Activated T-cell treated with anti-CD3 and anti-CD28 coated beads for 24 hours (primary cell): ENCODE data around the gene NPTXR.
A peak's percentile ranks its signal among the peaks of the same experiment; 100 is the strongest.

ENCODE experiments used
- DNase-seq: peaks from one replicate; pipeline ENCODE4 v3.0.0-alpha.2; 2020; ENCODE audit warnings: low read depth

The NPTXR gene

GRCh38 chr22:38852522-38852921 is 8.7 kb upstream of the NPTXR start:
- DNase-seq = no peak

DNA sequence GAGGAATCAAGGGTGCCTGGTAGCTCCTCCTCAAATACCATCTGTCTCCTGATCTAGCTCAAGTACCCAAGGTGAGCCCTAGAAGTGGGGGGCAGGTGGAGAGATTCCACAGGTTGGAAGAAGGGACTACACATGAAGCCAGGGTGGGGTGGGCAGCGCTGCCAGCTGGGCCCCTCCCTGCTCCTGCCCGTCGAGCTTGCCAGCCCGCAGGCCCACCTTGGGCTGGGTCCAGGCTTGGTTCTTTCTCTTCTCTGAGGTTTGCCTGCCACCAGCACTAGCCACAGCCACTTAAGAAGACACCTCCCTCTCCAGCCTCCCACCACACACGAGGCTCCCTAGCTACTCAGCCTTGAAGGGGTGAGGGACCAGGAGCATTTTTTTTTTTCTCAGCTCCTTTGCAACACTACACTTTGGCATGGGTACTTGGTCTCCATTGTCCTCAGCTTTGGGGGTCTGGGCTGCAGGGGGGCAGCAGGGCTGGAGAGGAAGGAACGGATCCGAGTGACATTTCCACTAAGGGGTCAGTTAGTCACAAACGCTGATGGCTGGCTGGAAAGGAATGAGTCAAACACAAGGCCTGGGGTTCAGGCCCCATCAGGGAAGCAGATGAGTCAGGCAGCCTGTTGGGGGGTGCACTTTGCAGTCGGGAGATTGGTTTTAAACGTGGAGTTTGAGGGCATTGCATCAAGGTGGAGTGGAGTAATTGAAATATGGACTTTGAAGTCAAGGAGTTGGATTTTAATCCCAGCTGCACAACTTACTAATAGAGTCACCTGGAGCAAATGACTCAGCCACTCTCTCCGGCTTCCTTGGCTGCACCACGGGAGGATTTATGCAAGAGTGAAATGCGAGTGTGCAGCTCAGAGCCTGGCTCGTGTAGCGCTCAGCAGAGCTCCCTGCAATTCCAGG is 7.4 kb upstream of the NPTXR start:
- no peak for DNase-seq

DNA sequence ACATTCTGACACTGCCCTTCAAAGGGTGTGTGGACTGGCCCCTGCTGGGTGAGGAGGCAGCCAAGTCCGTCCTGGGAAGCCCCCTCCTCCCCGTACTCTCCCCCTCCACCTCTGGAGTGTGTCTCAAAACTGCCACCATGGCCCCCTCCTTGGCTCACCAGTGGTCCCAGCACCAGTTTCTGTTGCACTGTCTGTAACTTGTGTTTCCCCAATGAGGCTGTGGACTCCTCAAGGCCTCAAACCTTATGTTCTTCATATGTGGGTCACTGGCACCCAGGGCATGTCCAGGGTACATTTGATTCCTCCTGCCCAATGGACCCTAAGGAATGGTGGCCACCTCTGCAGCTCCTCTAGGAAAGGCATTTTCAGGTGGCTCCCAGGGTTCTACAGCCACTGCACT is 6.6 kb upstream of the NPTXR start:
- DNase-seq = no peak

GRCh38 chr22:38849811-38850210 is 6.0 kb upstream of the NPTXR start:
- DNase-seq = no peak

GRCh38 chr22:38846412-38846811 is 2.6 kb upstream of the NPTXR start:
- no peak for DNase-seq

GRCh38 chr22:38845004-38845740 is 1.3 kb upstream of the NPTXR start:
- no peak for DNase-seq

GRCh38 chr22:38844315-38845003 is 631 bp upstream of the NPTXR start:
- no peak for DNase-seq

DNA sequence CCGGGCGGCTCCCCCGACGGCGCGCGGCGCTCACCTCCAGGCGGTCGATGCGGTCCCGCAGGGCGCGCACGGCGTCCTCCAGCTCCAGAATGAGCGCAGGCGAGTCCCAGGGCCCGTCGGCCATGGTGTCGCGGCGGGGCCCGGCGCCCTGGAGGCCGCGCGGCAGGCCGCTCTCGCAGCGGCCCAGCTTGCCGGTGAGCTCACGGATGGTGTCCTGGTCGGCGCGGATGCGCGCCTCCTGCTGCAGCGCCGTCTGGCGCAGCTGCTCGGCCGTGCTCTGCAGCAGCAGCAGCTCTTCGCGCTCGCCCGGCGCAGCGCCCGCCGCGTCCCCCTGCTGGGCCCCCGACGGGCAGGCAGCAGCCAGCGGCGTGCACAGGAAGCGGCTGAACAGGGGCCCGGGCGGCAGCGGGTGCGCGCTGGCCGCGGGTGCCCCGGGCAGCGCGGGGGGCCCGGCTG is 599 bp downstream of the NPTXR start:
- peak; percentile 35 for DNase-seq

GRCh38 chr22:38842512-38843200 is 1.2 kb downstream of the NPTXR start:
- DNase-seq = no peak

GRCh38 chr22:38841635-38842034 is 2.2 kb downstream of the NPTXR start:
- DNase-seq = no peak

GRCh38 chr22:38841211-38841610 is 2.6 kb downstream of the NPTXR start:
- no peak for DNase-seq

DNA sequence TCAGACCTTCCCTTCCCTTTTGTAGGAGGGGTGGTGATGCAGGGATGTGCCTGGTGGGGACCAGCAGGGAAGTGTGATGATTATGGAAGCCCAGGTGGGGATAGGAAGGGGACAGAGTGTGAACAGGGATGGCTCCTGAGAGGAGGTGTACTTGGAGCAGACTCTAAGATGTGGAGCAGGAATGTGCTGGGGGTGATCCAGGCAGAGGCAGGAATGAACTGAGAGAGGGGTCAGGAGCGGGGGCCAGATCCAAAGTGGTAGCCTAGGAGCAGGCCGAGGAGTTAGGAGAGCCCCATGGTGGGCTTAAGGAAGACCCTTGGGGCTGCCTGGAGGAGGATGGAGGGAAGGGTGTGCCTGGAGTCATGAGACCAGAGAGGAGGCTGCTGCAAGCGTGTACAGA is 3.7 kb downstream of the NPTXR start:
- DNase-seq = no peak

DNA sequence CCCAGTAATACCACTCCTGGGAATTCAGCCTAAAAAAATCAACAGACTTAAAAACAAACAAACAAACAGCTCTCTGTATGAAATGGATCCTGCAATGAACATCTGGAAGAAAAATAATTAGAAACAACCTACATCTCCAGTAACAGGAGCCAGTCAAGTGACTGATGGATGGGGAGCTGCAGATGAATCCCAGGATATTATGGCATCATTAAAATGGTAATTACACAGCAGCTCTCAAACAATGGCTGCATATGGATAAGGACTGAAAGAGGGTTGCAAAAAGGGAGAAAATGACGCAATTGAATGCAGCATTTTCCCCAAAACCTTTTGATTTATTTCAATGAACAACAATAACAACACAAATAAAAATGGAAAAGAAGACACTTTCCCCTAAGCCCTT is 4.1 kb downstream of the NPTXR start:
- no peak for DNase-seq

DNA sequence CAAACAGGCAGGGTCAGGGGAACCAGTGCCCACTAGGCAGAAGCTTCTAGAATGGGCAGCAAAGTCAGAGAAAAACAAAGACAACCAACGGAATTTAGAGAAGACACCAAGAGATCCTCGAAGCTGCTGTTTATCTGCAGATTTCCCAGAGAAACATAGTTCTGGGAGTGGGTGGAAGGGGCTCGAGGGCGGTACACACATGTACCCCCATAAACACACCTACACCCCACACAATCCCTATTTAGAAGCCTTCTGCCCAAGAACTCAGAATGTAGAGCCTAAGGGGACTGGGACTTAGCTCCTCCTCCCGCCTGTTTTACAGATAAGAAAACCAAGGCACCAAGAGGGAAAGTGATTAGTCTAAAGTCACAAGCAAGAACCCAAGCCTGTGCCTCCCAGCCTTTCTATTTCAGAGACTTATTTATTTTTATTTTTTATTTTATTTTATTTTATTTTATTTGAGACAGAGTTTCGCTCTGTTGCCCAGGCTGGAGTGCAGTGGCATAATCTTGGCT is 6.4 kb downstream of the NPTXR start:
- no peak for DNase-seq

- no peak for DNase-seq
Measured at GRCh38 chr22:38835888-38836301, 7.9 kb downstream of the NPTXR start.

- DNase-seq = no peak
Measured at GRCh38 chr22:38834991-38835390, 8.8 kb downstream of the NPTXR start.

- no peak for DNase-seq
Measured at GRCh38 chr22:38834215-38834953, 9.4 kb downstream of the NPTXR start.

GRCh38 chr22:38833061-38833460 is 10.8 kb downstream of the NPTXR start:
- no peak for DNase-seq

DNA sequence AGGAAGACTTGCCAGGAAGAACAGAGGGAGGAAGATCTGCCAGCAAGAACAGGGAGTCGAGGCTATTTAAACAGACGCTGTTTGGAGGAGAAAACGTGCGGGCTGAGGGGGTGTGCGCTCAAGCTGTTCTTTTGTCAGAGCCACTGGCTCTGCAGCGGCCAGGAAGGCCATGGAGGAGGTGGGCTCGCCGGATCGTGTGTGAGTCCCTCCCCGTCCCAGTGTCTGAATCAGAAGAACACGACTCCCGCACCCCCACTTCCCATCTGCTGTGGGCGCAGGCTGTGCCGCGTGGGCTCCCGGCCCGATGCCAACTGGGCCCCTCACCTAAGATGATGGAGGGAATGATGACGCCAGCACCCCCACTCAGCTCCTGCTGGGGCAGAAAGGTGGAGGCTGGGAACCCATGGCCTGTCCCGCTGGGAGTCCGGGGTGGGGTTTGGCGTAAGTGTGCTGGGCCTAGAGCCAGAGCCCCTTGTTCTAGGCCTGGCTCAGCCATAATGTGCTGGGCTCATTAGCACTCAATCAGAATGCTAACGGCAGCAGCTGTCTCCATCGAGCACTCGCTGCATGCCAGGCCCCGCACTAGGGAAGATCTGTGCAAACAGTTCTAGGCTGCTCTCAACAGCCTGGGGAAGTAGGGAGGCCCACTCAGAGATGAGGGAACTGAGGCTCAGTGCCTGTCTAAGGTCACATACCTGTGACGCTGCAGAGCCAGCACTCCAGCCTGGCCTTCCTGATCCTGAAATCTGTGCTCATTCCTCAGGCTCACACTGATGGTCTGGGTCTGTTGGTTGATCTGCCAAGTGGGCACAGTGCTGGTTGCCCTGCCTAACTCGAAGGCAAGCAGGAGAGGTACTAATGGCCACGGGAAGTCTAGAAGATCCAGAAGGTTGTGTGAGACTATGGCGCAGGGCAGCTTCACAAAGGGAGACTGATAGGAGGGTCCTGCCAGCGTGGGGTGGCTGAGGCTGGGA is 11.5 kb downstream of the NPTXR start:
- no peak for DNase-seq
